Kidney capillary endothelial cell (primary cell): ENCODE data around the gene RAB37.

Experiments
- DNase-seq: peaks from one replicate; pipeline ENCODE4 v3.0.0-alpha.2; 2018; ENCODE audit warnings: low spot score

The RAB37 gene

DNA sequence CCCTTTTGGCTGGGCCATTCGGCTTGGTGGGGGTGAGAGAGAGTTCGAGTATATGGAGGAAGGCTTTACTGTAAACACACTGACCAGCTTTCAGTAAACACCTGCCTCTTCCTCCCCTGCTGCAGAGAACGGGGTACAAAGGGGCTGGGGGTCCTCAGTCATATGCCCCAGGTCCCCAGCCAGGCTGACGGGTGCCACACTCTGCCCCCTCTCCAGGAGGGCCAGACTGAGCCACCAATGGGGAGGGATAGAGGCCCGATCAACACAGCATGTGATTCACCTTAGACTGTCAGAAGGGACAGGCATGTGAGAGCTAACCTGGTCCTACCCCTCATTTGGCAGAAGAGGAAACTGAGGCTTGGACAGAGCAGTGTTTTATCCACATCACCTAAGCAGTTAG, 24.4 kb downstream of the RAB37 start:
- DNase-seq, result no peak

DNA sequence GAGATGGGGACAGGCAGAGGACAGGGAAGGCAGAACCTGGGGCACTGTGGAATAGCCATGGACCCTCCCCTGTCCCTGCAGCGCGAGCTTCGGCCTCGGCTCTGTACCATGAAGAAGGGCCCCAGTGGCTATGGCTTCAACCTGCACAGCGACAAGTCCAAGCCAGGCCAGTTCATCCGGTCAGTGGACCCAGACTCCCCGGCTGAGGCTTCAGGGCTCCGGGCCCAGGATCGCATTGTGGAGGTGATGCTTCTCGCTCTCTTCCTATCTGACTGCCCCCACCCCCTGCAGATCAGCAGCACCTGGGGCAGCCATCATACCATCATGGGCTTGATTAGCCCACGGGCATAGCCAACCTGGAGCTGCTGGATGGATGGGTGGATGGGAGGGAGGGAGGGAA, 24.9 kb downstream of the RAB37 start:
- DNase-seq, result no peak

DNA sequence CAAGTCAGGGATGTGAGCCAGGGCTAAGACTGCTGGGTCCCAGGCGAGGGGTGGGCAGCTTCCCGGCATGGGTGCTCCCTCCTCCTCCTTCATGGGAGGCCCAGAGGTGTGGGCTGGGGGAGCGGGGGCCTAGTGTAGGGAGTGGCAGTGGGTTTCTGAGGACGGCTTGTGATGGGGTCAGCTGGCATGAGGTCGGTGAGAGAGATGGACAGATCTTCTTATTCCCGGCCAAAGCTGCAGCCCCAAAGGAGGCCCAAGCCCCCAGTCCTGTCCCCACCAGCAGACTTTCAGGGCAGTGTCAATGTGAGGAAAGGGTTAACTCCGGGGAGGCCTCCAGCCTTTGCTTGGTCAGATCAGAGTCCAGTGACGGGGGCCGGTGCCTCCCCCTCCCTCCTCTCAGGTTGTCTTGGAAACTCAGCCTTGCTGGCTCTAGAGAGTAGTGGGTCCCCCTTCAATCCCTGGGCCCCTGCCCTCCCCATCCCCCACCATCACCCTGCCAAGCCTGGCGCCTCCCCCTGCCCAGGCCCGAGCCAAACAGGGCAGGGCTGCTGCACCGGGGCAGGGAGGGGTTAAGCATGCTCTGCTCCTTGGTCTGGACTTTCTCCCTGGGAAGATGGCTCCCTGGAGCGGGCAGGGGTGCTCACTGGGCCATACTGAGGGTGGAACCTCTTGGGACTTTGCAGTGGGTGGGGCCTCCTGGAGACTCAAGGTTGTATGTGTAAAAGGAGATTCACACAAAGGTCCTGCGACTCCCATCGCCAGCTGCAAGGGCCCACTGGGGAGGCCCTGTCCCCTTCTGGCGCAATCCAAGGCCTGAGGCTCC, 26.7 kb downstream of the RAB37 start:
- no peak for DNase-seq

DNA sequence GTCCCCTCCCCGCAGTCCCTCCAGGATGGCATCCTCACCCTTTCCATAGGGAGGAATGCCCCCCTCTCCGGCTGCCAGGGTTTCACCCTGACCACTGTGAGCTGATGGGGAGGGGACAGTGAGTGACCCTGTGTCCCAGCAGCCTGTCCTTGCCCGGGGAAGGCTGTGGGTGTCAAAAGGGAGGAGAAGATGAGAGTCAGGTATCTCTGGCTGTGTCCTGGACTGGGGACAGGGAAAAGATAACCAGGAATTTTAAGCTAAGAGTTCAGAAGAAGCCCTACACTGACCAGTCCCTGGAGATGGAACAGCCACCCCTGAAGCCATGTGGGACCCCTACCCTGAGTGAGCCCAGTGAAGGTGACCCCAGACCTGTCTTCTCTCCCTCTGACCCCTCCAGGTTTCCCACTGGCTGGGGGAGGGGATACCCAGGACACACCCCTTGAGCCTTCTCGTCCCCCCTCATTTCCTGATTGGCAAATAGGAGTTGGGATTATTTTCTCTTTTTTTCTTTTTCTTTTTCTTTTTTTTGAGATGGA, 27.8 kb downstream of the RAB37 start:
- DNase-seq, result no peak

DNA sequence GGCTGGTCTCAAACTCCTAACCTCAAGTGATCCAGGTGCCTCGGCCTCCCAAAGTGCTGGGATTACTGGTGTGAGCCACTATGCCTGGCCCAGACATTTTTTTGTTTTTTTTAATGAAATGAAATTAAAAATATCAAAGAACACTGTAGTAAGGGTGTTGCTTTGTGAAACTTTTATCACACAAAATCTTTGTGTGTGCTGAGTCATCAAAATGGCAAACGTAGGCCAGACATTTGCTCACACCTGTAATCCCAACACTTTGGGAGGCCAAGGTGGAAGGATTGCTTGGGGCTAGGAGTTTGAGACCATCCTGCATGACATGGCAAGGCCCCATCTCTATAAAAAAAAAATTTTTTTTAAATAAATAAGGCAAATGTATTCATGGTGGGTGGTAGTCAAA, 29.4 kb downstream of the RAB37 start:
- no peak for DNase-seq

DNA sequence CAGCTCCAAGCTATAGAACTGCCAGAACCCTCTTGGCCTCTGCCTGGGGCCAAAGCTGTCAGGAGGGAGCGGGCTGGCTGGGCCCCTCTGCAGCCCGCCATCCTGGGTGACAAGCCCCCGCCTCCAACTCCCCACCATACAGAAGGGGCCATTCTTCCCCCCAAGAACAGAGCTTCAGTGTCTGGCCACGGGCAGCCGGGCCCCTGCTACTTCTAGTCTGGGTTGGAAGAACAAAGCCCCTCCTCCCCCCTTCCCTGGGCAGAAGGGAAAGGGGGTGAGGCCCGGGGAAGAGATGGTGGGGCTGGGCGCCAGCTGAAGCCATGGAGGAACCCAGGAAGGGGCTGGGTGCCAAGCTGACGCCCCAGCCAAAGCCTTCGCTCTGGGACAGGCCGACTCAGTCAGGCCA, 30.1 kb downstream of the RAB37 start:
- no peak for DNase-seq

DNA sequence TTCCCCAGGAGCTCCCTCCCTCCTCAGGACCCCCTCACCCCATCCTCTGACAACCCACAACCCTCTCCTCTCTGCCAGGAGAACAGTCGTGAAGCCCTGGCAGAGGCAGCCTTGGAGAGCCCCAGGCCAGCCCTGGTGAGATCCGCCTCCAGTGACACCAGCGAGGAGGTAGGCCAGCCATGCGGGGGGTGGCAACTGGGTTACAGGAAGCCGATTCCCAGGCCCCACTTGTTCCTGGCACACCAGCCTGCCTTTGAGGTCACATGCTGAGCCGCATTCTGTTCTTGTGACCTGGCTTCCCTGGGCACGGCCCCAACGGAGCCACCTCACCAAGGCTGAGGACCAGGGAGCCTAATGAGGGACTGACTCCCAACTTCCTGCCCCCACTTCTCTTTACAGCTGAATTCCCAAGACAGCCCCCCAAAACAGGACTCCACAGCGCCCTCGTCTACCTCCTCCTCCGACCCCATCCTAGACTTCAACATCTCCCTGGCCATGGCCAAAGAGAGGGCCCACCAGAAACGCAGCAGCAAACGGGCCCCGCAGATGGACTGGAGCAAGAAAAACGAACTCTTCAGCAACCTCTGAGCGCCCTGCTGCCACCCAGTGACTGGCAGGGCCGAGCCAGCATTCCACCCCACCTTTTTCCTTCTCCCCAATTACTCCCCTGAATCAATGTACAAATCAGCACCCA, 31.2 kb downstream of the RAB37 start:
- DNase-seq, result no peak

DNA sequence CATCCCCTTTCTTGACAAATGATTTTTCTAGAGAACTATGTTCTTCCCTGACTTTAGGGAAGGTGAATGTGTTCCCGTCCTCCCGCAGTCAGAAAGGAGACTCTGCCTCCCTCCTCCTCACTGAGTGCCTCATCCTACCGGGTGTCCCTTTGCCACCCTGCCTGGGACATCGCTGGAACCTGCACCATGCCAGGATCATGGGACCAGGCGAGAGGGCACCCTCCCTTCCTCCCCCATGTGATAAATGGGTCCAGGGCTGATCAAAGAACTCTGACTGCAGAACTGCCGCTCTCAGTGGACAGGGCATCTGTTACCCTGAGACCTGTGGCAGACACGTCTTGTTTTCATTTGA, 31.7 kb downstream of the RAB37 start:
- DNase-seq, result no peak

DNA sequence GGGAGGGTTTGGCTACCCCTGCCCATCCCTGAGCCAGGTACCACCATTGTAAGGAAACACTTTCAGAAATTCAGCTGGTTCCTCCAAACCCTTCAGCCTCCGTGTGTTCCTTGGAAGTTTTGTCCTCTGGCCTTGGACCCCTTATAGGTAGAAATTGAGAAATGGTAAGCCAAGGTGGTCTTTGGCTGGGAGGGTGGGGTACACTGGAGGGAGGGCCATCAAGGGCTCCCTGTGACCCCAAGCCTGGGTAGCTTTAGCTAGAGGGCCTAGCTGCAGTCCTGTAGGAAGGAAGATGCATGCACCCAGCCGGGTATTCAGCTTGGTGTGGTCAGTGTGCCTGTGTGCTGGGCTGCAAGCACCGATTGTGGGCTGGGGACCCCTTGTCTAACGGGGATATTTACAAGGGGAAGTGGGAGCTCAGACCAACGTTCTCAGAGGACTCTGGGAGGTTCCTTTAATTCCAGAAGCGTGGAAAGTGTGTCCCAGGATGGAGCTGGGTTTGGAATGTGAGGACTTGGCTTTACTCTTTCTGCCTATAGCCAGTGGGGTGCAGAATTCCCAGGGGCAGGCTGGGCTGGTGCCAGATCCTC, 32.3 kb downstream of the RAB37 start:
- DNase-seq, result no peak

DNA sequence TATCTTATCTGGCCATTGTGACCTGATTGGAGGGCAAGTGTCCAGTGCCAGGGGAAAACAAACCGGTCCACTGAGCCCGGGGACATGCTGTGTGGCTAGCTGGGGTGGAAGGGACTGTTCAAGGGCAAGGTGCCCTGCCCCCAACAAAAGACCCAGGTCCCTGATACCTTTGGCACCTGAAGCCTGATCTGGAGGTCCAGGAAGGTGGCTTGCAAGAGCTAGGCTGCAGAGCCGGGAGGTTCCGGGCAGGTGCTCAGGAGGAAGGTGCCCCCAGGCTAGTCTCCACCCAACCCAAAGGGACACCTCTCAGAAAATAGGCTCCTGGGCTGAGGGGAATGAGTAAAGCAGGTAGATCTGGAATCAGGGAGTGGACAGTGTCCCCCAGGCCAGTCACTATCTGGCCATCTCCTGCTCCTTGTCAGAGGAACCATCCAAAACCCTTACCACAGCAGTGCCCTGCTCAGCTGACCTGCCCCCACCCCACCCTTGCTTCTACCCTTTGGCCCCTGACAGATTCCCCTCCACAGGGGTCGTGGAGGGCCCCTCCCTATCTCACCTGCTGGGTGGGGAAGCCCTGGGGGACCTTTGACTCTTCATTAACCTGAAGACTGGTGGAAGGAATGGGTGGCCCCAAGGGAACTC, 32.9 kb downstream of the RAB37 start:
- DNase-seq, result no peak

DNA sequence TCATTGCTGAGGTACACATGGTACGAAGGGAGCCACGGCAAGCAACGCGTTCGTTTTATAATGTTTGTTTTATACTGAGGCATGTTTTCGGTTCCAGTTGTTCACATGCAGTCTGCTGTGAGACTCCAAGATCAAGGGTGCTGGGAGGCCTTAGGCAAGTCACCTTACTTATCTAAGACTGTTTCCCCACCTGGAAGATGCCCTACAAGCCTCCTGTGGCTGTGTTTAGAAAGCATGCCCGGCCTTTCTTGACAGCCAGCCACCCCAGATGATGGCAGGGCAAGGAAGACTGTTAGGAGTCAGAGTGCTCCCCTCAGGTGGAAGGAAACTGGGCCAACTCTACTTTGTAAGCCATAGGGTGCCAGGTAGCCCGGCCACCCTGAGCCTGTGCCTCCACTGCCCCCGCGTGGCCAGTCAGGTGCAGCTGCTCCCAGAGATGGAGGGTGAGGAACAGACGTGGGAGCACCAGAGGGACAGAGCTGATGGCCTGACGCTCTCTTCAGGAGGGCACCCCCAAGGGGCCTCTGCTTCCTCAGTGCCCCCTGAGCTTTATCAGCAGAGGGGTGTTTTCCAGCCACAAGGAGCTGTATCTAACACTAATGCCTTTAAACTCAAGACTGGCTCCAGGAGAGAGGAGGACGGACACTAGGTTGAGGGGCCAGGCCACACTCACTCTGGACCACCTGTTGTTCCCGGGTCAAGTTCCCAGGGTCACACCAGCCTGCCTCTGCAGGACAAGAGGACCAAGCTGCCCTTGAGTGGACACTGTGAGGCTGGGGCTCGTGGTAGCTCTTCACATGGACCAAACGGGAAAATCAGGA, 33.7 kb downstream of the RAB37 start:
- no peak for DNase-seq

DNA sequence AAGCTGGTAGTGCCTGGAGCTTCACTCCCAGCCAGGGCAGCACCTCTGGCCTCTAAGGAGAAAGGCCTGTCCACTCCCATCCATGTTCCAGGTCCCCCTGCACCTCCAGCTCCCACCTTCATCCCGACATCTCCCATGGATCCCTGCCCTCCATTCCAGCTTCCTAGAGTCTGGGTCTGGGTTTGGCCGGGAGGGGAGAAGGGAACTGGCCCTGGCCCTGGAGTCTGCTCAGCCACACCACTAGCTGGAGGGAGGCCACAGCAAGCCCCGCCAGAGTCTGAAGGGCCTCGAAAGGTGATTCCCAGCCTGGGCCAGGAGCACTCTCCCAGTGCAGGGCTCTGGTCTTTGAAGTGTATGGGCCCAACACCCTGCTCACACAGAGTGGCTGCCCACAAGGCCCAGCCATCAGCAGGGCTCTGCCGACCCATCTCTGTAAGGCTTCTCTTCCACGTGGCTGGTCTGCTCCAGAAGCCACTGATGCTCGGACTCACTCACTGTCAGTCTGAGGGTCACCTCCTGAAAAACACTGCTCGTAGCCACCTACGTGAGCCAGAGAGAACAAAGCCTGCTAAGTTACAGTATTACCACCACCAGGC, 34.4 kb downstream of the RAB37 start:
- no peak for DNase-seq

DNA sequence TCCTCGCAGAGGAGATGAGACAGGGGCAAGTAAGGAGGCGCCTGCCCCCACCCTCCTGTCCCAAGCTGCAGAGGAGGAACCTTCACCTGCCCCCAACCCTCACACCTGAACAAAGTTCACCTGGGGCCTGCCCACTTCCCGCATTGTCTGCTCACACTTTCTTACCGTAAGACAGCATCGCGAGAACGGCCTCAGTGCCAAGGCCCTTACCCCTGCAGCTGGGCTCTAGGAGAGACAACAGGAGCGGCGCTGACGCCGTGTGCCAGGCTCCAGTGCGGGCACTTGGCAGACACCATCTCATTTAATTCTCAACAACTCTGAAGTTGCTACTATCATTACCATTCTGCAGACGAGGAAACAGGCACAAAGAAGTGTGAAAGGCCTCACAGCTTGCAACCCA, 35.0 kb downstream of the RAB37 start:
- no peak for DNase-seq

DNA sequence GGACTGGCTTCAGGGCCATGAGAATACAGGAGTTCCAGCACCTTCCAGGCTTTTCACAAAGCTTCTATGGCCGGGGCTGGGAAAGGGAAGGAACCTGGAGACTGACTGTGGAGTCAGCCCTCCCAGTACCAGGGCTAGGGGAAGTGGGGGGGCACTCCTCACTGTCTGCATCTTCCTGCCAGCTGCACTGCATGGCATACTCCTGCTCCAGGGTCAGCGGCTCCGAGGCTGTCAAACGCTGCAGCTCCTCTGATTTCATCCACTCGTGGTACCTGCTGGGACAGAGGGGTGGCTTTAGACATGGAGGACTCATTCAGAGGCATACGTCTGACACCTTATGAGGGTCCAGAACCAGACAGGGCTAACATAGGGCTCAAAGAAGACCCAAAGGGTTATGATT, 36.4 kb downstream of the RAB37 start:
- DNase-seq, result no peak

DNA sequence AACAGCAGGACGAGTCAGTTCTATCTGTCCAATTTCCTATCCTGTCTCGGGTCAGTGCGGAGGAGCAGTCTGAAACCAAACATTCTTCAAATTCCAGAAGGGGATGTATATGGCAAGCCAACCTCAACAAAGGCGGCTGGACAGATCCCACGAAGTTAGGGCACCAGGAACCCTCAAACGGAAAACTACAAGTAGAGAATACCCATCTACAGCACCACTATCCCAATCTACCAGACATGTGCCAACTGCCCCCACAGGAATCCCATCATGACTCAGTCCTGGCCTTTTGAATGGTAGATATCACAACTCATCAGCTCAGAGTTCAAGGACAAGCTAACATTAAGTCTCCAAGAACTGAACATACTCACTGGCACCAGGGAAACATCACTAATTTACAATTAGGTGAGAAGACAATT, 36.8 kb downstream of the RAB37 start:
- no peak for DNase-seq

DNA sequence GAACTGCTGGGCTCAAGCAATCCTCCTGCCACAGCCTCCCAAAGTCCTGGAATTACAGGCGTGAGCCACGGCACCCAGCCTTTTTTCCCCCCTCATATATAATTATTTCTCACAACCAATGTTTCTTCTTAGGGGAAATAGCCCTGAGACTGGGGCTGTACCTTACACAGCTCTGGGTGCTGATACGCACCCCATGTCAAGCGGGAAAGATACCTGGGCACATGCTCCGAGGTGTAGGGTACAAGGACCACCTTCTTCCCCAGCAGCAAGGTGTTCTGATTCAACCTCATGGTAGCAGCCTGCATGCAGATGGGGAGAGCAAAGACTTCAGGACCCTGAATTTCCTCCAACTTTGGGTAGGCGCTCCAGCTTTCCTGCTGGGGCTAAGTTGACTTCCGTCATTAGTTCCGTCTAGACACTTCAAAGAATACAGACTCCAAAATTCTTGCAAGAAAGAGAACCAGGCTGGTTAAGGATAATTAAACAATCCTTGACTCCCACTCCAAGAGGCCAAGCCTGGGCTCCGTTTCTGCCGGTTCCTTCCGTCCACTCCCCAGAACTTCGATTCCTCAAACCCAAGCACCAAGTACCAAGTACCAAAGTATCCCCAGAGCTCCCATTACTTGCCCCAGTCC, 38.5 kb downstream of the RAB37 start:
- DNase-seq, result no peak

DNA sequence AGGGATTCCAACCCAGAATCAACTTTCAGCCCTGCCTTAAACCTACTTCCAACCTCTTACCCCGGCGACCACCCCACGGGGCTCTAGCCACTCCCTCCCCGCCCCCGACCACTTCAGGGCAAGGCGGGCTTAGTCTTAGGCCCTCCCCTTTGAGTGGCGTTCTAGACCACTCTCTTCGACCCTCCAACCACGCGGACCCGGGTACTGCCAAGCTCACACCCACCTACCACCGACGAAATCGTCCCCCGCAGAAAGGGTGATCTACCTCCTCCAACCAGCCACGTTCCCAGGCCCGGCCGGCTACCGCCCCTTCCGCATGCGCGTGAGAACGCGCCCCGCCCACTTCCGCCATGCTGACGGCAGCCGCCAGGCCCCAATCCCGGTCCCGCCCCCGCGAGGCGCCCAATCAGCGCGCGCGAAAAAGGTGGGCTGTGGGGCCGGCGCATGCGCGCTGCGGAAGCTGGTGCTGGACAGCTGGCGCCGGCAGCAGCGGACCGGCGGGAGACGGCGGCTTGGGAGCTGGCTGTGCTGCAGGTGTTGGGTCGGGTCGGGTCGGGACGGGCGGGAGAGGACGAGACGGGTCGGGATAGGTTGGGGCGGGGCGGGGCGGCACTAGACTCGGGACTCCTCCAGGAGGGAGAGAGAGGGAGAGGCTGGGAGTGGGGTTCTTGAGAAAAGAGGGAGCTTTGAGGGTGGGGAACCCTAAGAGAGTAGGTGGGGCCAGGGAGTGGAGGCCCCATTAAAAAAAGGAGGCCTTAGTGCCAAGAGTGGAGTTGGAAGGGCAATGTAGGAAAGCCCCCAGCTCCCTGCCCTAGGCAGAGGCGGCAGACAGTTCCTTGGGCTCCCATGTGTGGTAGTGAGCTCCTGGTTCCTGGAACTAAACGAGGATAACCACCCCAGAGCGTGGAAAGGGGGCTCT, 39.2 kb downstream of the RAB37 start, which contains the start of gene NAT9:
Gene NAT9, minus strand, starts transcription at position 302 of the 919 bp plus-strand sequence. CDS start 647 bp downstream, outside the sequence.
- DNase-seq, result peak; percentile 95

DNA sequence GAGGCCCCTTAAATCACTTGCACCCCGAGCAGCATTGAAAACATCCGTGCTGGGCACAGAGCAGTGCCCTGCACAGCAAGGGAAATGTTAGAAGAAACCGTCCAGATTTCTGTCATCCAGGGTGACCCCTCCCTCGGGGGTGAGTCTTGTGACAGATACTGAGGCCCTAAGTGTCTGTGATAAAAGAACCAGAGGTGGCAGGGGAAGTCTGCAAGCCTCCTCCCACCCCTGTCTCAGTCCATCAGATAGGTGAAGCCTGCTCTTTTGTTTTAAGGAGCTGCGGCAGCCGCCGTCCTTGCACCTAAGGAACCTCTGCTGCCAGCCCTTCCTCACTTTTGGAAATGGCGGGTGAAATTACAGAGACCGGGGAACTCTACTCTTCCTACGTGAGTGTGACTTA, 39.9 kb downstream of the RAB37 start:
- DNase-seq, result no peak

DNA sequence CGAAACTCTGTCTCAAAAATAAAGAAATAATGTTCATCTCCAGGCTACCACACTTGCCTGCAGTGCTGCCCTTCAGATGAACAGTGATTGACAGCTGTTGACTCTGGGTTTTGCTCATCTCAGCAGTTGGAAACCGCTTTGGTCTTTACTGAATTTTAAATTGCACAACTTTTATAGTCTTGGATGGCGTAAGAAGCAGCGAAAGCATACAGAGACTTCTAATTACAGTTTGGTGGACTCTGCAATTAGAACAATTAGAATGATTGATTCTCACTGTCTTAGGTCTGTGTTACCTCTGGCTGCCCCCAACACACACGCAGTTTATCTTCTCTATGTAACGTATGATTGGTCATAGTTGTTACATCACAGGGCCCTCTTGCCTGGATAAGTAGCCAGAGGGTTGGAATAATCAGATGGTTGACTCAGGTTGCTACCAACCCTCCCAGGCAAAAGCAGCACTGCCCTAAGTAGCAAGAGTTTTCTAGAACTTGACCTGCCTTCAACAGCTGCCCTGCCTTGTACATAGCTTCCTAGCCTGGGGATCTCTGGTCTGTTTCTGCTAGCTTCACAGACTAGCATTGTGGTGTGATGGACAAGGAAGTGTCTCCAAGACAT, 41.0 kb downstream of the RAB37 start:
- no peak for DNase-seq
